Brain microvascular endothelial cell (primary cell): Measurements from ENCODE around the gene CDH24.

Experiments used
- DNase-seq: peaks from one replicate; pipeline ENCODE4 v3.0.0-alpha.2; 2020
- H3K27ac ChIP-seq: fragments of 250-450 bp; sonication (Bioruptor Pico); 2 replicates; pipeline ENCODE4 v1.5.1; 2020; ENCODE audit warnings: mild to moderate bottlenecking, moderate library complexity
- H3K27me3 ChIP-seq: fragments of 250-450 bp; sonication (Bioruptor Pico); replicated peaks from 2 replicates; pipeline ENCODE4 v1.5.1; 2020; ENCODE audit warnings: mild to moderate bottlenecking
- H3K36me3 ChIP-seq: fragments of 250-450 bp; sonication (Bioruptor Pico); replicated peaks from 2 replicates; pipeline ENCODE4 v1.5.1; 2020; ENCODE audit warnings: mild to moderate bottlenecking
- H3K4me3 ChIP-seq: 2 replicates; pipeline ENCODE4 v1.5.1; 2011; ENCODE audit warnings: low read depth, mild to moderate bottlenecking, control low read depth, low read length, moderate library complexity
- in situ Hi-C: cut with HindIII; loops from 2 replicates; pipeline ENCODE4 v1.10.0; 2017; ENCODE audit warnings: low sequenced_read_pairs, low pct_ligation_motif_present
- TF ChIP-seq, protein P1 (sequence below): IDR thresholded peaks from 2 replicates; pipeline ENCODE4 v1.5.1; 2011; ENCODE audit warnings: low read depth, mild to moderate bottlenecking, moderate library complexity, low read length, control low read depth, inconsistent platforms; ENCODE audit errors: missing control alignments

CDH24 gene

DNA sequence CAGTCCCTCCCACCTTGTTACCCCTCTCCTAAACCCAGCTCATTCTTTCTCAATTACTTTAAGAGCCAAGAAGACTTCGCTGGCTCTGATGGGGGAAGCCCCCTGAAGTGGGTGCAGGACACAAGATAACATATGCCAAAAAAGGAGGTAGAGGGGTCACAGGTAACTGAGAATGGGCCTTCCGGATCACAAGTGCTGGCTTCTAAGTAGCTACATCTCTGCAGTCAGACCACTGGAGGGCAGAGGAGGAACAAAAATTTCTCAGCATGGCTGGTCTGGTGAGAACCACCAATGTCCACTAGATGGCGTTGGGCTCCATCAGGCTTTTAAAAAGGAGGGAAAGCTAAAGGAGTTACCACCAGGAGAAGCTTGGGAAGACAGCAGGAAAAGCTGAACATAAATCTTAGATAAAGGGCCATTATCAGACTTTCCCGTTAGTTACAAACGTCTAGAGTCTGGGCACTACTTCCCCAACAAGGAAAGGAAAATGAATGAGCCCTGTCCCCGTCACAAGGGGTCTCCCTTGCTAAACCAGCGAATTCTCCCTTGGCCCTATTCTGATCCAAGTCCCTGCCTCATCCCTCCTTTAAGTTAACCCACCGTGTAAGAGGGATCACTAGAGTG lies 11.6 kb upstream of the CDH24 start:
- Histone ChIP-seq H3K4me3 (peak overlapping the region; percentile 22), H3K27me3 (no peaks in the 10 kb centered on the region), H3K36me3 (peaks cover 60% of the 10 kb centered on the region), H3K27ac (no peak overlapping the region)
- TF ChIP-seq, protein P1, sequence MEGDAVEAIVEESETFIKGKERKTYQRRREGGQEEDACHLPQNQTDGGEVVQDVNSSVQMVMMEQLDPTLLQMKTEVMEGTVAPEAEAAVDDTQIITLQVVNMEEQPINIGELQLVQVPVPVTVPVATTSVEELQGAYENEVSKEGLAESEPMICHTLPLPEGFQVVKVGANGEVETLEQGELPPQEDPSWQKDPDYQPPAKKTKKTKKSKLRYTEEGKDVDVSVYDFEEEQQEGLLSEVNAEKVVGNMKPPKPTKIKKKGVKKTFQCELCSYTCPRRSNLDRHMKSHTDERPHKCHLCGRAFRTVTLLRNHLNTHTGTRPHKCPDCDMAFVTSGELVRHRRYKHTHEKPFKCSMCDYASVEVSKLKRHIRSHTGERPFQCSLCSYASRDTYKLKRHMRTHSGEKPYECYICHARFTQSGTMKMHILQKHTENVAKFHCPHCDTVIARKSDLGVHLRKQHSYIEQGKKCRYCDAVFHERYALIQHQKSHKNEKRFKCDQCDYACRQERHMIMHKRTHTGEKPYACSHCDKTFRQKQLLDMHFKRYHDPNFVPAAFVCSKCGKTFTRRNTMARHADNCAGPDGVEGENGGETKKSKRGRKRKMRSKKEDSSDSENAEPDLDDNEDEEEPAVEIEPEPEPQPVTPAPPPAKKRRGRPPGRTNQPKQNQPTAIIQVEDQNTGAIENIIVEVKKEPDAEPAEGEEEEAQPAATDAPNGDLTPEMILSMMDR: peak; percentile 100
- DNase-seq: peak; percentile 87
- in situ Hi-C loops: no loop called here

DNA sequence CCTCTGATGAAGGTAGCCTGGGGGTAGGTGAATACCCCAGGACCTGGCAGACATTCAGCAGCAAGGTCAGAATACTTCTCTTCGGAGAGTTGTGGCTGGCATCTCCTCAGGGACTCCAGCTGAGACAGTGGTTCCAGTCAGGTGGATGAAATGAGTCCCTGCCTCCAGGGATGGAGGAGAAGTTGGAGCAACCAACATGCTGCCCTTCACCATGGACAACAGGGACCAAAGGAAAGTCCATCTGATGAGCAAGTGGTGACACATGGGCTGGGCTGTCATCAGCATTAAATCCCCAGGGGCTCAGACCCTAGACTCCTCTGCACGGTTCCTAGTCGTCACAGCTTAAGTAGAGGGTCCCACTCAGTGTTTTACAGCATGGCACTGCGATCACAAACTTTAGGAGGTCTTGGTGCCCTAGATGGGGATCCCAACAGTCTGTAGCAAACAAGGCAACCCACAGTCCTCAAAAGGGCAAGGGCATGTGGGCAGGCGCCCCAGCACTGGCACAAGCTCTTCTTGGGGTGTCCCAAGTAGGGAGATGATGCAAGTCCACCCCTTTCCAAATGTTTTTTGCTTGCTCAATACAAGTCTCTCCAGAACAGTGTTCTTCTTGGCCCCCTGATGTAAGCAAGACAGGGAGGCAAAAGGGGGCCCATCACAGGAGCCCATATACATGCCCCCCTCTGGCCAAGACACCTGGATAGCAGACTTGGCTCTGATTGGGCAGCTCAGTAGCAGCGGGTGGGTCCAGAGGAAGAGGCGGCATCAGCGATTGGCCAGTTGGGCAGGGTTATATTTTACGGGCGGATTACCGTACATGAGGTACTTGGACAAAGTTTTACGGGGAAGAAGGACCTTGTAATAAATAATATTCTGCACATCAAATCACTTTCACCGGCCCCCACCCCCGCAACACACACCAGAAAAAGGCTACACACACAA lies 10.8 kb upstream of the CDH24 start:
- H3K4me3 ChIP-seq: peak overlapping the region; percentile 22
- no peak overlapping the region for H3K27ac ChIP-seq
- peaks cover 65% of the 10 kb centered on the region for H3K36me3 ChIP-seq
- TF ChIP-seq, protein P1: no peak
- no peak for DNase-seq
- in situ Hi-C loops: no loop called here
- no peaks in the 10 kb centered on the region for H3K27me3 ChIP-seq

DNA sequence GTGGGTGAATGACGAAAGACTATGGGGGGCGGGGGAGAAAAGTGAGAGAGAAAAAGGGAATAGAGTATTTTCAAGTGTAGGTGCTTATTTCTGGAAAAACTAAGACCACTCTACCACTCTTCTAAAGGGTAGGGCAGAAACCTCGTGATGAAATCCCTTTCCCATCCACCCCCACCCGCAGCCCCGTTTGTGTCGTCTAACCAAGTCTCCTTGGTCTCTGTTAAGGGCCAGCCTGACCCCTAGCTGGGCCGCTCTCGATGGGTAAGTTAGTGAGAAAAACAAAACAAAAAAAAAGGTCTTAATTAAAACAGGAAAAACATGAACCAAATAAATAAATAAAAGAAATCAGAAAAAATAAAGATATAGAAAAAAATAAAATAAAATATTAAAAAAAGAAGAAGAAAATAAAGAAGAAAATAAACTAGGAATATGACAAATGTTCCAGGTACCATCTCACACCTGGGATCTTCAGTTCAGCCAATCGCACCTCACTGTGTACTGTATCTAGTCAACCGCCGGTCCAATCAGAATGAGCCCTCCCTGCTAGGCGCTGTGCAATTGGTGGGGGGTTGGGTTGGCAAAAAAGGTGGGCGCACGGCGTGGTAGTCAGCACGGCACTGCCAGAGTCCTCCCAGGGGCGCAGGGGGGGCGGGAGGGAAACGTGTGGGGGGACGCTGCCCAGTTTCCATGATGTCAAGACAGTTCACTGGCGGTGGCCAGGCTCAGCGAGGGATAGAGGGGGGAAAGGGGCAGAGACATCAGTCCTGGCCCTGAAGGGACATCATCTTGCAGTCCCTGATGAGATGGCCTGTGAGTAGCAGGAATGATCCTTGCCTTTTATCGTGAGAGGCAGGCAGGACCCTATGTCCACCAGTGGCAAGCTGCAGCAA lies 9.8 kb upstream of the CDH24 start:
- TF ChIP-seq, protein P1: no peak
- Histone ChIP-seq H3K27me3 (no peaks in the 10 kb centered on the region), H3K36me3 (peaks cover 67% of the 10 kb centered on the region), H3K4me3 (no peak overlapping the region), H3K27ac (no peak overlapping the region)
- in situ Hi-C loops: no loop called here
- no peak for DNase-seq

DNA sequence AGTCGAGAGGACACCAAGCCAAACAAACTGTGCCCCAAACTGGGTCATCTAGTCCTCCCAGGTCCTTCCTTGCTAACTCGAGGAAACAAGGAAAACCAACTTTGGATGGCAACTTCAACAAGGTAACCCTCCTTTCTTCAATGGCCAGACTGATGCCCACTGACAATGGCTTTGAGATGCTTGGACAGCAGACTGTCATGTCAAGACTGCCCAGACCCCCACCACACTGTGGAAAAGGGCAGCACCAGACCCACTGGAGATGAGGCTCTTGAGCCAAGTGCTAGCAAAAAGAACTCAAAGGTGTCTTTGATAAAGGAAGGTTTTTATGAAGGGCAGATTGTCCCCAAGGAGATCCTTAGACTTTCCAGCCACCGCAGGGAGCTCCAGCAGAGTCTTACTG lies 9.0 kb upstream of the CDH24 start:
- H3K27ac ChIP-seq: no peak overlapping the region
- no peaks in the 10 kb centered on the region for H3K27me3 ChIP-seq
- in situ Hi-C loops: no loop called here
- no peak for DNase-seq
- H3K4me3 ChIP-seq: no peak overlapping the region
- peaks cover 67% of the 10 kb centered on the region for H3K36me3 ChIP-seq
- TF ChIP-seq, protein P1: no peak

DNA sequence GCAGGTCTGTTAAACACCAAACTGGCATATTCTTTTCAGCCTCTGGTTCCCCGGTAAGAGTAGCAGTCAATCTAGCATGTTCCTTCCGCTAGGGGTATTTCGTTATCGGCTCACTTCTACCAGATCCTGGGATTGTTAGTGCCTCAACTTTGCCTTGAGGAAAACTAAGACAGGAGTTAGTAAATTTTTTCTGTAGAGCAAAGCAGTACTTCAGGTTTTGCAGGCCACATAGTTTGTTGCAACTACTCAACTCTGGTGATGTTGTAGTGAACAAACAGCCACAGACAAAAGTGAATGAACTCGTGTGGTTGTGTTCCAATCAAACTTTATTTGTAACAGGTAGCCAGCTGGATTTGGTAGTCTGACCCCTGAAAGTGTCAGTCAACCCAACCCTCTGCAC lies 6.3 kb upstream of the CDH24 start:
- Histone ChIP-seq H3K4me3 (no peak overlapping the region), H3K27me3 (no peaks in the 10 kb centered on the region), H3K36me3 (peaks cover 86% of the 10 kb centered on the region), H3K27ac (no peak overlapping the region)
- no peak for DNase-seq
- TF ChIP-seq, protein P1: no peak
- in situ Hi-C loops: no loop called here
